Cardiac fibroblast (primary cell): ENCODE measurements around the gene MED23.

ENCODE experiments used
- DNase-seq, 2 donors: peaks; one replicate each; pipeline versions ENCODE4 v3.0.0 to v3.0.0-alpha.2; 2010; ENCODE audit warnings: low read depth in 2 of 2
- H3K4me3 ChIP-seq, 2 donors: replicated peaks in 1 of 2; 1 replicate in 1 of 2; 2 replicates in 1 of 2; pipeline ENCODE4 v1.5.1; 2011; ENCODE audit warnings: low read depth in 2 of 2, low read length in 2 of 2, mild to moderate bottlenecking in 2 of 2, moderate library complexity in 1 of 2
- CTCF ChIP-seq: IDR thresholded peaks from one replicate; pipeline ENCODE4 v1.5.1; 2011; ENCODE audit warnings: low read depth, mild to moderate bottlenecking, low read length, inconsistent platforms

Gene MED23

GRCh38 chr6:131572686-131573415 lies 55.2 kb downstream of the MED23 start, which contains the start of gene ARG1:
TSS of gene ARG1 (plus strand) at chr6:131573226. CDS start at chr6:131573283, 57 bp downstream.
- no peak for DNase-seq
- no peak within 1 kb of the TSS for H3K4me3 ChIP-seq
- no peak for TF ChIP-seq CTCF

GRCh38 chr6:131568726-131569125 lies 59.3 kb downstream of the MED23 start:
- H3K4me3 ChIP-seq: no peak overlapping the region
- no peak for TF ChIP-seq CTCF
- DNase-seq: no peak

- TF ChIP-seq CTCF: no peak
- H3K4me3 ChIP-seq: no peak overlapping the region
- no peak for DNase-seq
Measured at GRCh38 chr6:131565056-131565455, 63.0 kb downstream of the MED23 start.

GRCh38 chr6:131561925-131562707 lies 65.9 kb downstream of the MED23 start:
- no peak for TF ChIP-seq CTCF
- H3K4me3 ChIP-seq: no peak overlapping the region
- no peak for DNase-seq

- H3K4me3 ChIP-seq: no peak overlapping the region
- TF ChIP-seq CTCF: no peak
- no peak for DNase-seq
Measured at GRCh38 chr6:131558922-131559321, 69.1 kb downstream of the MED23 start.

- H3K4me3 ChIP-seq: no peak overlapping the region
- no peak for DNase-seq
- no peak for TF ChIP-seq CTCF
Measured at GRCh38 chr6:131555992-131556391, 72.0 kb downstream of the MED23 start.
